Inferior parietal cortex (tissue), 1 donor: ENCODE results near the gene TYRO3.

ENCODE experiments used
- DNase-seq: peaks from one replicate; pipeline ENCODE4 v3.0.0-alpha.2; 2016; ENCODE audit errors: extremely low spot score

Gene TYRO3

GRCh38 chr15:41603941-41604911 is 45.2 kb downstream of the TYRO3 start:
- peak; percentile 79 for DNase-seq

DNA sequence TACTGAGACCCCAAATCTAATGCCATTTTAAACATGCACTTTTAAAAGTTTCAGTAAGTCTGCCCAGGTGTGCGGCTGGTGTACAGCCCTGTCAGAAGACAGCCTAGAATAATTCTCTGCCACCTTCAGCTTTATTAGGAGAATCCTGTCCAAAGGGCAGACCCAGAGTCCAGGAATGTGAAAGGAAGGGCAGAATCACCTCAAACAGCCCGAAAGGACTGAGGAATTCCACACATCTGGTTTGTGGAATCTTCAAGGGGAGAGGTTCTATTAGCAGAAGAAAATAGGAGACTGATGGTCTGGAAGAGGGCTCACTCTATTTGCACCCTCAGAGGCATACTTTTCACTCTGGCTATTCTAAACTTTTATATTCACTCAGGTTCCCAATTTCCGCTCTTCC is 46.6 kb downstream of the TYRO3 start:
- DNase-seq = no peak

- DNase-seq = peak; percentile 50
Measured at GRCh38 chr15:41606997-41607396, 48.0 kb downstream of the TYRO3 start.

DNA sequence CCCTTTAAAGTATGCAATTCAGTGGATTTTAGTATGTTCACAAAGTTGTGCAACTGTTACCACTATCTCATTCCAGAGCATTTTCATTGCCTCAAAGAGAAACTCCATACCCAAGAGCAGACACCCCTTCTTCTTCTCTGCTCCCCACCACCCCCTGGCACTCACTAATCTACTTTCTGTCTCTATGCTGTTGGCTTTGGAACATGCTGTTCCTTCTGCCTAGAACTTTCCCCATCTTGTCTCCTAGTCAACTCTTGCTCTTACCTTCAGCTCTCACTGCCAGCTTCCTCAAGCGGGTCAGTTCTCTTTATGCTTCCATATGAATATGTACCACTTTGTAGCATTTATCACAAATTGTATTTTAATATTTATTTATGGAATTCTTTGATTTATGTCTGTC is 50.1 kb downstream of the TYRO3 start:
- DNase-seq = no peak

DNA sequence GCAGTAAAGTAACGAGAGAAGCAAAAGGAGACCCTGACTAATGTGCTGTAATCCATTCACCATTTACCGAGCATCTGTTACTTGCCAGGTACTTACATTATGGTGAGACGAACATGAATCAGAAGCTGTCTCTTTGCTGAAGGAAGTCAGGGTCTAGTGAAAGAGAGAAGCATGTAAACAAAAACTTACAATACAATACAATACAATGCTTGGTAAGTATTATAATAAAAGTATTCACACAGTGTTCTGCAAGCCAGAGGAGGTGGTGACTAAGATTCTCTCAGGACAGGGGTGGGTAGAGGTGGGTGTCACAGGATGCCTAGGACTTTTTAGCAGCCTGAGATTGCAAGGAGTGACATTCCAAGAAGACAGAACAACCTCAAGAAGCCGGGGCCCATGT is 51.0 kb downstream of the TYRO3 start:
- no peak for DNase-seq

GRCh38 chr15:41620536-41621199 is 61.7 kb downstream of the TYRO3 start:
- DNase-seq = no peak

DNA sequence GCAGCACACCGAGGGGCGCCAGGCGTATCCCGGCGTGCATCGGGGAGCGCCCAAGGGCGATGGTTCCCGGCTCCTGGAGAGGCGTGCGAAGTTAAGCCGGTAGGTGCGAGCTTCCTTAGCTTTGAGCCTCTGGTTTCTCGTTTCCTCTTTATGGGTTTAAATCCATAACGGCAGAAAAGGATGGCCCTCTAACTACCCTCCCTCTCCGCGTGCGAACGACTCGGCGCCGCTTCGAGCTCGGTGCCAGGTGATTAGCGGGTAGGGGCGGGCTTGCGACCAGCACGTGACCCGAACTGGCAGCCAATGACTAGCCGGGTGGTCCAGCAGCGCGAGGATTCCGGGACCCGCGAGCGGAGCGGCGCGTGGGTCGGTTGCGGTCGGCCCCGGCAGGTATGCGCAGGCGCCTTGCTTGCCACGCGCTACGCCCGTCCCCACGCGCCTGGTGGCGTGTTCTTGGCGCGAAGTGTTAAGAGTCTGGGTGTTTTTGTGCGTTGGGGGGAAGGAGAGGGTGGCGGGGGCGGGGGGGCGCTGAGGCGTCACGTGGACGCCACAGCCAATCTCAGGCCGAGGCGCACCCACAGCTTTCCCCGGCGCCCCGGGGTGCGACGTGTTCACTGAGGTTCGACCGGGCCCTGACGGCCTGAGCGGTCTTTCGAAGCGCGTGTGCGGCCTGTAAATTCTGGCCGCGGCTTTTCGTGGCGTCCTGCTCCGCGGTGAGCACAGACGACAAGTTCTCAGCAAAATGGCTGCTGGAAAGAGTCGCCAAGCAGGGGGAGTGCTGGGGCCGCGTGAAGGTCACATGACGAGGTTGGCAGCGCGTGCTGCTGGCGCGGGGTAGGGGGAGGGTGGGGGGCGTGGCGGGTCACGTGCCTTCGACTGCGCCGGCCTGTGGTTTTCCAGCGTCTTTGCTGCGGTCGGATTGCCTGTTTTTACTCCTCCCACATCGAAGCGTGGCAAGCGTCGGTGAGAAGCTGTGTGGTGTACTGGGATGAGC is 62.5 kb downstream of the TYRO3 start:
- peak; percentile 79 for DNase-seq

GRCh38 chr15:41622901-41623300 is 63.9 kb downstream of the TYRO3 start:
- DNase-seq = no peak

DNA sequence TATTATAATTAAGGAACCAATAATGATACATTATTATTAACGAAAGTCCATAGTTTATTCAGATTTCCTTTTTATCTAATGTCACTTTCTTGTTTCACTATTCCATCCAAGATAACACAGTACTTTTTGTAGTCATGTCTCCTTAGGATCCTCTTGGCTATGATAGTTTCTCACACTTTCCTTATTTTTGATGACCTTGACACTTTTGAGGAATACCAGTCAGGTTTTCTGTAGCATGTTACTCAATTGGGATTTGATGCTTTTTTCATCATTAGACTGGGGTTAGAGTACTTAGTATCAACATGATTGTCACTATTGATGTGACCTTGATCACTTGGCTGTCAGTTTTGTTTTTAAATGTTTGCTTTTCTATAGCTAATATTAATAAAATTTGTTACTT is 68.2 kb downstream of the TYRO3 start:
- no peak for DNase-seq

DNA sequence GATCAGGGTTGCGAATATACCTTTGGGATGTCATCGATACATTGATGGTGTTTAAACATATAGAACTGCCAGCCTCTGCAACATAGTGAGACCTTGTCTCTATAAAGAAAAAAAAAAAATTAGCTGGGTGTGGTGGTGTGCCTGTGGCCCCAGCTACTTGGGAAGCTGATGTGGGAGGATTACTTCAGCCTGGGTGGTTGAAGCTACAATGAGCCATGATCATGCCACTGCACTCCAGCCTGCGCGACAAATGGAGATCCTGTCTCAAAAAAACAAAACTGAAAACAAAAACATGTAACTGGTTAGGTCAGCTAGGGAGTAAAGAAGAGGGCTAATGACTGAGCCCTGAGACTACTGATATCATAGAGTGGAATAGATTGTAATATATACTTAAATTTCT is 70.5 kb downstream of the TYRO3 start:
- no peak for DNase-seq

DNA sequence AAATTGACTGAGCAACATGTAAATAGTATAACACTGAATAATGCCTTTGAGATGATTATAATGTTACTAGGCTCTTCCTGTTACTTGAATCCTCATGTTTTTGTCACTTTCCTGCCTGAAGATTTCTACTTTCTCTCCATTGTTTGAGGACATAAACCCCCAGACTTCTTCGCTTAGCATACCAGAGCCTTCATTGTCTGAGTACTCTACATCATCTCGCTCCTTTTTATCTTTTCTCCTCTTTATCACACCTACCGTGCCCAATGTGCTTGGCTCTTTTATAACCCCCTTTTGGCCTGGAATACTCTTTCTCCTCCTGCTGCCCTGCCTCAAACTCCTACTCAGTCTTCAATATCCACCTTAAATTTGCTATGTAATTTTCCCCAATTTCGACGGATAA is 70.9 kb downstream of the TYRO3 start:
- DNase-seq = no peak

GRCh38 chr15:41630616-41631217 is 71.7 kb downstream of the TYRO3 start:
- no peak for DNase-seq

DNA sequence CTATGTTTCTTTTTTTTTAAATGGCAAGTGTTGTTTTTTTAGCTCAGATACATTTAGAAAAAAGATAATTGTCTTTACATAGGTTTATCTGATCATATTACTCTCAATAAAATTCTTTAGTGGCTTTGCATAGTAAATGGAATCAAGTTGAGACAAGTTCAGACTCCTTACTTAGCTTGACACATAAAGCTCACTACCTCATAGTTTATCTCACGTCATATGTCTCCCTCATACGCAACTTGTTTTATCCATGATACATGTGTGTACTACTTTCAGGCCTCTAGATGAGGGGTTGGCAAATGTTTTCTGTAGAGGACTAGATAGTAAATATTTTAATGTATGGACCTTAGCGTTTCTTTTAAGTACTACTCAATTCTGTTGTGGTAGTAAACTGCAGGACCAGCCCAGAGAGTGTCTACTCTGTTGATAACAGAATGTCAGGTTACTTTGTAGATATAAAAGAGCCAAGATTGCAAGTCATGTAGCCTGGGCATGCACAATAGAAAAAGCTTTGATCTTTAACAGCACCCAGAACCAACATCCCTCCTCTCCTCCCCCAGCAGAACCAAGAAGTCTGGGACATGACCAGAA is 73.0 kb downstream of the TYRO3 start:
- no peak for DNase-seq
